WTC11 (cell line): ENCODE data around the gene MB.

Experiments
- CREB1 ChIP-seq: sonication (generic); formaldehyde crosslinking; IDR thresholded peaks from 2 replicates; pipeline ENCODE4 v1.8.0; 2023; ENCODE audit warnings: mild to moderate bottlenecking, missing genetic modification reagents
- NR1H2 ChIP-seq: sonication (generic); formaldehyde crosslinking; IDR thresholded peaks from 2 replicates; pipeline ENCODE4 v1.9.0; 2021; ENCODE audit warnings: mild to moderate bottlenecking, moderate library complexity, missing genetic modification reagents
- ZBTB21 ChIP-seq: sonication (generic); formaldehyde crosslinking; IDR thresholded peaks from 2 replicates; pipeline ENCODE4 v1.8.1; 2023; ENCODE audit warnings: mild to moderate bottlenecking, missing genetic modification reagents, borderline replicate concordance
- TF ChIP-seq, protein P1 (sequence below): fragments of 200-600 bp; IDR thresholded peaks from 2 replicates; pipeline ENCODE4 v1.8.0; 2022; ENCODE audit warnings: antibody characterized with exemption
- TF ChIP-seq, protein P2 (sequence below): sonication (generic); formaldehyde crosslinking; IDR thresholded peaks from 2 replicates; pipeline ENCODE4 v1.8.0; 2022; ENCODE audit warnings: mild to moderate bottlenecking, missing genetic modification reagents
- TF ChIP-seq, protein P3 (sequence below): sonication (generic); formaldehyde crosslinking; IDR thresholded peaks from 2 replicates; pipeline ENCODE4 v1.8.0; 2022; ENCODE audit warnings: mild to moderate bottlenecking, missing genetic modification reagents

DNA sequence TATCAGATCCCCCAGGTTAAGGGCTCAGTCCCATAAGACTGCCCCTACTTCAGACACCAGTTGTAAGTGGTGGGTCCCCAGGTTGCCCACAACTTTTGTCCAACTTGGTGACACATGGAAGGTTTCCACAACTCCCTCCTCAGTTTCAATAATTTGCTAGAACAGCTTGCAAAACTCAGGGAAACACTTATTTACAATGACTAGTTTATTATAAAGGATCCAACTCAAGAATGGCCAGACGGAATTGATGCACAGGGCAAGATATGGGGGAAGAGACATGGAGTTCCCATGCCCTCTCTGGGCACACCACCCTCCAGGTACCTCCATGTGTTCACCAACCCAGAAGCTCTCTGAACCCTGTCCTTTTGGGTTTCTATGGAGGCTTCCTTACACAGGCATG, 36.7 kb upstream of the MB start:
- TF ChIP-seq, protein P1, sequence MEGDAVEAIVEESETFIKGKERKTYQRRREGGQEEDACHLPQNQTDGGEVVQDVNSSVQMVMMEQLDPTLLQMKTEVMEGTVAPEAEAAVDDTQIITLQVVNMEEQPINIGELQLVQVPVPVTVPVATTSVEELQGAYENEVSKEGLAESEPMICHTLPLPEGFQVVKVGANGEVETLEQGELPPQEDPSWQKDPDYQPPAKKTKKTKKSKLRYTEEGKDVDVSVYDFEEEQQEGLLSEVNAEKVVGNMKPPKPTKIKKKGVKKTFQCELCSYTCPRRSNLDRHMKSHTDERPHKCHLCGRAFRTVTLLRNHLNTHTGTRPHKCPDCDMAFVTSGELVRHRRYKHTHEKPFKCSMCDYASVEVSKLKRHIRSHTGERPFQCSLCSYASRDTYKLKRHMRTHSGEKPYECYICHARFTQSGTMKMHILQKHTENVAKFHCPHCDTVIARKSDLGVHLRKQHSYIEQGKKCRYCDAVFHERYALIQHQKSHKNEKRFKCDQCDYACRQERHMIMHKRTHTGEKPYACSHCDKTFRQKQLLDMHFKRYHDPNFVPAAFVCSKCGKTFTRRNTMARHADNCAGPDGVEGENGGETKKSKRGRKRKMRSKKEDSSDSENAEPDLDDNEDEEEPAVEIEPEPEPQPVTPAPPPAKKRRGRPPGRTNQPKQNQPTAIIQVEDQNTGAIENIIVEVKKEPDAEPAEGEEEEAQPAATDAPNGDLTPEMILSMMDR, result no peak
- TF ChIP-seq, protein P2, sequence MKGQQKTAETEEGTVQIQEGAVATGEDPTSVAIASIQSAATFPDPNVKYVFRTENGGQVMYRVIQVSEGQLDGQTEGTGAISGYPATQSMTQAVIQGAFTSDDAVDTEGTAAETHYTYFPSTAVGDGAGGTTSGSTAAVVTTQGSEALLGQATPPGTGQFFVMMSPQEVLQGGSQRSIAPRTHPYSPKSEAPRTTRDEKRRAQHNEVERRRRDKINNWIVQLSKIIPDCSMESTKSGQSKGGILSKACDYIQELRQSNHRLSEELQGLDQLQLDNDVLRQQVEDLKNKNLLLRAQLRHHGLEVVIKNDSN, result no peak
- TF ChIP-seq CREB1 (CRISPR knock-in tag), result no peak
- no peak for TF ChIP-seq NR1H2 (CRISPR knock-in tag)
- TF ChIP-seq ZBTB21 (CRISPR knock-in tag), result no peak
- TF ChIP-seq, protein P3, sequence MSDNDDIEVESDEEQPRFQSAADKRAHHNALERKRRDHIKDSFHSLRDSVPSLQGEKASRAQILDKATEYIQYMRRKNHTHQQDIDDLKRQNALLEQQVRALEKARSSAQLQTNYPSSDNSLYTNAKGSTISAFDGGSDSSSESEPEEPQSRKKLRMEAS, result no peak
